GM12878 (cell line): ENCODE measurements around the gene FHOD3. TPM values are rescaled to one million over a fixed set of nuclear protein-coding genes. Genes with fewer than 3 reads are reported as not detected.

Experiments
- ATAC-seq: fragments of 200-7000 bp; cut with Tn5 transposase; 3 replicates; pipeline ENCODE4 v1.9.1; 2020; ENCODE audit warnings: mild to moderate bottlenecking, moderate library complexity
- BruUV-seq: library from RNA; stranded (reverse); fragments of 400-500 nt; replicated peaks from 2 replicates; lab custom pipeline; 2021; lab: Mats Ljungman, UMichigan
- CTCF ChIA-PET: fragments of 300-600 bp; sonication (Branson Sonifier 250); formaldehyde crosslinking; extraction: SDS; loops from one replicate; lab custom pipeline; 2021; ENCODE audit warnings: inconsistent platforms; lab: Yijun Ruan, JAX
- POLR2A ChIA-PET: fragments of 350-600 bp; formaldehyde crosslinking; extraction: SDS; loops from one replicate; lab custom pipeline; 2021; ENCODE audit warnings: inconsistent platforms; lab: Charles Lee
- RAD21 ChIA-PET: fragments of 300-600 bp; sonication (Branson Sonifier 250); formaldehyde crosslinking; loops from one replicate; lab custom pipeline; 2023; ENCODE audit warnings: antibody characterized with exemption; ENCODE audit not compliant: unreplicated experiment; lab: Charles Lee
- SMC1A ChIA-PET: fragments of 300-600 bp; sonication (Branson Sonifier 250); formaldehyde crosslinking; loops from one replicate; lab custom pipeline; 2023; ENCODE audit not compliant: unreplicated experiment, uncharacterized antibody; lab: Charles Lee
- DNase-seq: peaks from one replicate; pipeline ENCODE4 v3.0.0-alpha.2; 2011; ENCODE audit warnings: low read depth, low spot score
- FAIRE-seq: peaks from 3 replicates; lab custom pipeline; 2011; peaks lifted over from hg19 to GRCh38; lab: Jason Lieb, UNC
- H2AFZ ChIP-seq: 2 replicates; pipeline ENCODE4 v1.6.0; 2011; ENCODE audit warnings: low read depth, low read length, control low read depth; ENCODE audit not compliant: control insufficient read depth
- H3K27ac ChIP-seq: 2 replicates; pipeline ENCODE4 v1.5.1; 2011; ENCODE audit warnings: control low read depth; ENCODE audit not compliant: control insufficient read depth, insufficient read depth
- H3K27me3 ChIP-seq, 2 experiments: replicated peaks in 1 of 2; 2 replicates each; pipeline versions ENCODE4 v1.6.0 to v1.6.1; 2011; ENCODE audit warnings: low read length in 1 of 2; ENCODE audit not compliant: control insufficient read depth in 2 of 2, insufficient read depth in 2 of 2
- H3K36me3 ChIP-seq, 2 experiments: 2 replicates each; pipeline ENCODE4 v1.5.1; 2011; ENCODE audit warnings: low read length in 1 of 2; ENCODE audit not compliant: control insufficient read depth in 2 of 2, insufficient read depth in 2 of 2
- H3K4me1 ChIP-seq: 2 replicates; pipeline ENCODE4 v1.6.1; 2011; ENCODE audit warnings: mild to moderate bottlenecking, low read length, moderate library complexity, mixed read lengths; ENCODE audit not compliant: control insufficient read depth, insufficient read depth
- H3K4me2 ChIP-seq: 2 replicates; pipeline ENCODE4 v1.6.0; 2011; ENCODE audit warnings: control low read depth; ENCODE audit not compliant: control insufficient read depth, insufficient read depth
- H3K4me3 ChIP-seq: fragments of 200-600 bp; sonication (generic); 2 replicates; pipeline ENCODE4 v1.5.1; 2016
- H3K79me2 ChIP-seq: 2 replicates; pipeline ENCODE4 v1.6.0; 2011; ENCODE audit warnings: low read length; ENCODE audit not compliant: control insufficient read depth, insufficient read depth
- H3K9ac ChIP-seq: 2 replicates; pipeline ENCODE4 v1.8.0; 2011; ENCODE audit warnings: low read length, control low read depth, mixed read lengths; ENCODE audit not compliant: control insufficient read depth, insufficient read depth
- H3K9me3 ChIP-seq: replicated peaks from 3 replicates; pipeline ENCODE4 v1.5.1; 2011; ENCODE audit warnings: mild to moderate bottlenecking, low read length; ENCODE audit not compliant: control insufficient read depth, insufficient read depth
- H4K20me1 ChIP-seq: 2 replicates; pipeline ENCODE4 v1.6.0; 2011; ENCODE audit not compliant: control insufficient read depth, insufficient read depth
- ATF3 ChIP-seq: IDR thresholded peaks from 2 replicates; pipeline ENCODE4 v1.6.1; 2011; ENCODE audit warnings: low read depth, mild to moderate bottlenecking, low read length, moderate library complexity, borderline replicate concordance; ENCODE audit errors: extremely low read depth
- BHLHE40 ChIP-seq, 2 experiments: fragments of 450-650 bp in 1 of 2; IDR thresholded peaks; 2 replicates each; pipeline ENCODE4 v1.6.1; 2011 to 2017; ENCODE audit warnings: low read depth in 2 of 2, borderline replicate concordance in 1 of 2, improper control_type of control experiment in 1 of 2, low read length in 1 of 2, mild to moderate bottlenecking in 1 of 2
- DPF2 ChIP-seq: fragments of 450-650 bp; IDR thresholded peaks from 2 replicates; pipeline ENCODE4 v1.6.1; 2017; ENCODE audit warnings: mild to moderate bottlenecking
- GATAD2B ChIP-seq: fragments of 450-650 bp; conservative IDR thresholded peaks from 2 replicates; pipeline ENCODE4 v1.6.1; 2017; ENCODE audit warnings: low read depth, mild to moderate bottlenecking, moderate library complexity
- HDAC6 ChIP-seq: fragments of 200-600 bp; sonication (generic); IDR thresholded peaks from one replicate; pipeline ENCODE4 v1.8.0; 2017; ENCODE audit warnings: antibody characterized with exemption; ENCODE audit not compliant: unreplicated experiment
- NR2F1 ChIP-seq: fragments of 450-650 bp; conservative IDR thresholded peaks from 2 replicates; pipeline ENCODE4 v1.6.1; 2017; ENCODE audit warnings: mild to moderate bottlenecking
- SPI1 ChIP-seq: IDR thresholded peaks from 2 replicates; pipeline ENCODE4 v1.6.1; 2011; ENCODE audit warnings: low read depth, mild to moderate bottlenecking, low read length, moderate library complexity, borderline replicate concordance; ENCODE audit not compliant: insufficient read depth
- whole genome bisulfite sequencing: methylation state at CpG from one replicate; pipeline ENCODE4 v1.1.6; 2016; ENCODE audit warnings: low lambda C conversion rate; ENCODE audit not compliant: insufficient replicate concordance, insufficient coverage; ENCODE audit errors: missing lambda C conversion rate; 5-methylcytosine and 5-hydroxymethylcytosine counted together
- in situ Hi-C: fragments of 300-500 bp; cut with MboI; formaldehyde crosslinking; loops from 9 replicates; pipeline ENCODE4 v1.14.3; 2018; ENCODE audit warnings: mixed read lengths
- intact Hi-C: fragments of 100-400 bp; cut with micrococcal nuclease; formaldehyde crosslinking; loops from one replicate; pipeline ENCODE4 v1.14.2; 2022; ENCODE audit not compliant: unreplicated experiment
- polyA plus RNA-seq, 11 experiments: library from polyadenylated mRNA; depleted of rRNA in 4 of 11; unstranded in 6 of 11; stranded (reverse) in 5 of 11; fragments of >200 nt; fragmentation: Nextera tagmentation in 4 of 11; fragmentation: Illumina TruSeq in 1 of 11; extraction: Ambion mirVana in 4 of 11; extraction: Trizol in 1 of 11; gene quantifications; 1 replicate in 1 of 11; 2 replicates in 10 of 11; pipeline versions ENCODE4 v1.2.1 to v1.2.3, GENCODE V29; 2011 to 2016; ENCODE audit warnings: inconsistent platforms in 2 of 11, missing spikeins in 2 of 11, low read depth in 1 of 11
- total RNA-seq, 4 experiments: library from RNA; depleted of rRNA in 3 of 4; stranded (reverse); fragments of >200 nt in 3 of 4; fragmentation: Illumina TruSeq in 1 of 4; extraction: Trizol in 1 of 4; gene quantifications; 2 replicates each; pipeline versions ENCODE4 v1.2.1 to v1.2.3, GENCODE V29; 2013 to 2021

Gene FHOD3
- total and polyA plus RNA-seq, 10 of the 15 experiments (the other 5 are each of a cell fraction or from before 2014, with no cell fraction given) = 0.77 to 26.7 (median 10.4) TPM

GRCh38 chr18:36543991-36544725, 246.6 kb downstream of the FHOD3 start:
- ATAC-seq (peak; percentile 34; the same call in 2 of the 3 replicates), DNase-seq (no peak), FAIRE-seq (no peak)
- ChIA-PET CTCF (interaction anchor here (1.1 to 2.6 kb wide), 3 partner anchors 9 to 29 kb away, joined by 4 to 9 read pairs (median 6); no protein-coding TSS in a partner anchor), RAD21 (interaction anchor here (1.0 to 1.2 kb wide), 2 partner anchors 28 to 242 kb away, joined by 3 read pairs; no protein-coding TSS in a partner anchor), SMC1A (interaction anchor here (0.7 to 2.5 kb wide), 6 partner anchors 11 to 38 kb away, joined by 3 to 7 read pairs (median 3); no protein-coding TSS in a partner anchor), POLR2A (interaction anchor here (0.8 kb wide), 1 partner anchor 15 kb away, joined by 3 read pairs; no protein-coding TSS in a partner anchor)
- Histone ChIP-seq H3K9me3 (no peaks in the 10 kb centered on the region; the same call in 2 of the 3 replicates), H3K4me3 (no peak overlapping the region), H3K27ac (no peak overlapping the region), H3K4me2 (no peak overlapping the region), H3K27me3 (no peaks in the 10 kb centered on the region), H2AFZ (no peak overlapping the region; the same call in 1 of the 2 replicates), H3K9ac (no peak overlapping the region), H3K79me2 (no peaks in the 10 kb centered on the region), H3K4me1 (no peaks in the 10 kb centered on the region), H4K20me1 (no peaks in the 10 kb centered on the region), H3K36me3 (no peaks in the 10 kb centered on the region; a peak in 1 of 4 replicates)
- in situ Hi-C loops (no loop called here), intact Hi-C loops (no loop called here)
- no peak for TF ChIP-seq HDAC6
- peak in 1 of 2 experiments; percentile 39; a peak in 1 of 4 replicates for TF ChIP-seq BHLHE40 (IDR thresholded peaks at IDR 0.05; ENCODE audit: borderline replicate concordance in 1 of 2, low read depth in 2 of 2, low read length in 1 of 2)
- BruUV-seq = no TSS peak
- WGBS = 50% methylated on average over 15 of the region's 15 CpGs

GRCh38 chr18:36545821-36546427, 248.4 kb downstream of the FHOD3 start:
- POLR2A ChIA-PET = no interaction called here
- no peaks in the 10 kb centered on the region; a peak in 1 of 4 replicates for H3K36me3 ChIP-seq
- ATAC-seq (no peak; the same call in 1 of the 3 replicates), DNase-seq (no peak), FAIRE-seq (no peak)
- BruUV-seq = no TSS peak
- H3K4me2 ChIP-seq = no peak overlapping the region
- SMC1A ChIA-PET = interaction anchor here (0.6 to 2.5 kb wide), 3 partner anchors 34 to 172 kb away, joined by 3 to 7 read pairs (median 3); no protein-coding TSS in a partner anchor
- WGBS = 50% methylated on average over 6 of the region's 6 CpGs
- H3K9me3 ChIP-seq = no peaks in the 10 kb centered on the region; the same call in 2 of the 3 replicates
- intact Hi-C loops = no loop called here
- H2AFZ ChIP-seq = no peak overlapping the region
- no peaks in the 10 kb centered on the region for H3K27me3 ChIP-seq
- no peak overlapping the region for H3K27ac ChIP-seq
- H3K4me1 ChIP-seq = no peaks in the 10 kb centered on the region
- no peaks in the 10 kb centered on the region for H4K20me1 ChIP-seq
- in situ Hi-C loops = no loop called here
- RAD21 ChIA-PET = interaction anchor here (1.2 kb wide), 1 partner anchor 18 kb away, joined by 3 read pairs; no protein-coding TSS in a partner anchor
- H3K79me2 ChIP-seq = no peaks in the 10 kb centered on the region
- CTCF ChIA-PET = interaction anchor here (1.0 to 2.6 kb wide), 2 partner anchors 12 to 18 kb away, joined by 4 to 9 read pairs; no protein-coding TSS in a partner anchor
- H3K9ac ChIP-seq = no peak overlapping the region
- H3K4me3 ChIP-seq = no peak overlapping the region
- no peak for TF ChIP-seq GATAD2B
- TF ChIP-seq ATF3 = no peak
- TF ChIP-seq NR2F1 = peak; percentile 80
- TF ChIP-seq DPF2 = 0 out of 2 replicates have a peak, but pooled peaks have one; percentile 26
- TF ChIP-seq BHLHE40 (IDR thresholded peaks at IDR 0.05; ENCODE audit: borderline replicate concordance in 1 of 2, low read depth in 2 of 2, low read length in 1 of 2) = no peak
- peak; percentile 28; the same call in 1 of the 2 replicates for TF ChIP-seq SPI1
